PC-3 (cell line): ENCODE data around the gene SORL1. TPM values are rescaled to one million over a fixed set of nuclear protein-coding genes. Genes with fewer than 3 reads are reported as not detected.

ENCODE experiments used
- ATAC-seq: fragments of 200-7000 bp; cut with Tn5 transposase; 2 replicates; pipeline ENCODE4 v1.9.1; 2020; ENCODE audit warnings: mild to moderate bottlenecking, moderate library complexity
- BruUV-seq: library from RNA; stranded (reverse); fragments of 400-500 nt; replicated peaks from 2 replicates; lab custom pipeline; 2021; lab: Mats Ljungman, UMichigan
- CTCF ChIA-PET: fragments of 300-600 bp; sonication (Branson Sonifier 250); formaldehyde crosslinking; loops from one replicate; lab custom pipeline; 2022; ENCODE audit warnings: antibody characterized with exemption; lab: Charles Lee
- POLR2A ChIA-PET: fragments of 300-600 bp; sonication (Branson Sonifier 250); formaldehyde crosslinking; loops from one replicate; lab custom pipeline; 2022; ENCODE audit warnings: antibody characterized with exemption; ENCODE audit not compliant: unreplicated experiment; lab: Charles Lee
- DNase-seq: peaks from one replicate; pipeline ENCODE4 v3.0.0-alpha.2; 2015
- H2AFZ ChIP-seq: fragments of 300-600 bp; sonication (generic); 2 replicates; pipeline ENCODE4 v1.6.0; 2016; ENCODE audit warnings: antibody characterized with exemption, low read length
- H3F3A ChIP-seq: fragments of 300-600 bp; sonication (generic); one replicate; pipeline ENCODE4 v1.6.0; 2017; ENCODE audit warnings: antibody characterized with exemption, low read length, control low read depth, mild to moderate bottlenecking; ENCODE audit not compliant: unreplicated experiment
- H3K27ac ChIP-seq: fragments of 300-600 bp; sonication (generic); 2 replicates; pipeline ENCODE4 v1.5.1; 2016; ENCODE audit warnings: mild to moderate bottlenecking, low read length
- H3K27me3 ChIP-seq: fragments of 300-600 bp; sonication (generic); 2 replicates; pipeline ENCODE4 v1.6.1; 2016; ENCODE audit warnings: low read length, mixed read lengths
- H3K36me3 ChIP-seq: fragments of 300-600 bp; sonication (generic); 2 replicates; pipeline ENCODE4 v1.6.1; 2016; ENCODE audit warnings: low read depth, mixed run types, low read length, mixed read lengths
- H3K4me1 ChIP-seq: fragments of 300-600 bp; sonication (generic); 2 replicates; pipeline ENCODE4 v1.5.1; 2016; ENCODE audit warnings: low read length; ENCODE audit not compliant: insufficient read depth
- H3K4me2 ChIP-seq: fragments of 300-600 bp; sonication (generic); 2 replicates; pipeline ENCODE4 v1.6.0; 2016; ENCODE audit warnings: low read length
- H3K4me3 ChIP-seq: fragments of 300-600 bp; sonication (generic); 2 replicates; pipeline ENCODE4 v1.5.1; 2016; ENCODE audit warnings: mild to moderate bottlenecking, low read length, mixed read lengths
- H3K79me2 ChIP-seq: fragments of 300-600 bp; sonication (generic); 2 replicates; pipeline ENCODE4 v1.6.1; 2017; ENCODE audit warnings: low read length, mixed read lengths
- H3K9ac ChIP-seq: fragments of 300-600 bp; sonication (generic); 2 replicates; pipeline ENCODE4 v1.6.0; 2016; ENCODE audit warnings: mild to moderate bottlenecking, low read length
- H3K9me2 ChIP-seq: fragments of 300-600 bp; sonication (generic); replicated peaks from 2 replicates; pipeline ENCODE4 v1.6.1; 2016; ENCODE audit warnings: mixed run types, low read length, mixed read lengths
- H3K9me3 ChIP-seq: fragments of 300-600 bp; sonication (generic); 2 replicates; pipeline ENCODE4 v1.6.1; 2016; ENCODE audit warnings: low read length, mixed read lengths
- H4K20me1 ChIP-seq: fragments of 300-600 bp; sonication (generic); 2 replicates; pipeline ENCODE4 v1.6.1; 2016; ENCODE audit warnings: low read length, mixed read lengths
- CTCF ChIP-seq: fragments of 300-600 bp; sonication (generic); conservative IDR thresholded peaks from 2 replicates; pipeline ENCODE4 v1.5.1; 2017; ENCODE audit warnings: antibody characterized with exemption, low read depth, mild to moderate bottlenecking, low read length
- EZH2 ChIP-seq: fragments of 300-600 bp; sonication (generic); IDR thresholded peaks from one replicate; pipeline ENCODE4 v1.6.1; 2017; ENCODE audit warnings: antibody characterized with exemption, mild to moderate bottlenecking, low read length; ENCODE audit not compliant: unreplicated experiment
- EZH2phosphoT487 ChIP-seq: fragments of 300-600 bp; sonication (generic); IDR thresholded peaks from 2 replicates; pipeline ENCODE4 v1.6.1; 2018; ENCODE audit warnings: mild to moderate bottlenecking, antibody characterized with exemption, low read length, borderline replicate concordance
- intact Hi-C: fragments of 100-400 bp; cut with micrococcal nuclease; formaldehyde crosslinking; loops from 2 replicates; pipeline ENCODE4 v1.9.0; 2023
- total RNA-seq: library from RNA; depleted of rRNA; stranded (reverse); fragments of >200 nt; gene quantifications from 2 replicates; pipeline ENCODE4 v1.2.3, GENCODE V29; 2014

SORL1 gene
- total RNA-seq, 1 experiment from 2014 or later, result 53.7 TPM

GRCh38 chr11:121472312-121472711, 20.2 kb downstream of the SORL1 start:
- ATAC-seq, result no peak
- Histone ChIP-seq H2AFZ (no peak overlapping the region), H3K27me3 (no peaks in the 10 kb centered on the region), H3K9me3 (no peaks in the 10 kb centered on the region), H3F3A (no peaks in the 10 kb centered on the region), H3K9ac (no peak overlapping the region), H3K27ac (no peak overlapping the region), H4K20me1 (no peaks in the 10 kb centered on the region), H3K4me2 (no peak overlapping the region), H3K4me1 (peaks cover 34% of the 10 kb centered on the region), H3K4me3 (no peak overlapping the region), H3K79me2 (peaks cover 22% of the 10 kb centered on the region), H3K36me3 (no peaks in the 10 kb centered on the region; the same call in none of the 2 replicates), H3K9me2 (no peaks in the 10 kb centered on the region)
- intact Hi-C loops, result no loop called here
- CTCF ChIA-PET, result no interaction called here
- no peak for TF ChIP-seq EZH2phosphoT487
- no peak for TF ChIP-seq EZH2
- TF ChIP-seq CTCF, result no peak
- POLR2A ChIA-PET, result no interaction called here
- no TSS peak for BruUV-seq
- DNase-seq, result no peak

GRCh38 chr11:121473064-121473777, 21.1 kb downstream of the SORL1 start:
- H3K36me3 ChIP-seq, result no peaks in the 10 kb centered on the region; the same call in none of the 2 replicates
- H3K27me3 ChIP-seq, result no peaks in the 10 kb centered on the region
- DNase-seq (no peak), ATAC-seq (peak; percentile 7; the same call in 1 of the 2 replicates)
- H3K79me2 ChIP-seq, result peaks cover 13% of the 10 kb centered on the region
- no peak for TF ChIP-seq CTCF
- TF ChIP-seq EZH2, result no peak
- TF ChIP-seq EZH2phosphoT487, result no peak
- no TSS peak for BruUV-seq
- no peaks in the 10 kb centered on the region for H4K20me1 ChIP-seq
- no peak overlapping the region for H2AFZ ChIP-seq
- H3K4me2 ChIP-seq, result no peak overlapping the region
- ChIA-PET CTCF (no interaction called here), POLR2A (no interaction called here)
- no peaks in the 10 kb centered on the region for H3K9me2 ChIP-seq
- peaks cover 34% of the 10 kb centered on the region for H3K4me1 ChIP-seq
- no peaks in the 10 kb centered on the region for H3K9me3 ChIP-seq
- no peak overlapping the region for H3K9ac ChIP-seq
- no peaks in the 10 kb centered on the region for H3F3A ChIP-seq
- intact Hi-C loops, result no loop called here
- H3K4me3 ChIP-seq, result no peak overlapping the region
- no peak overlapping the region for H3K27ac ChIP-seq

- Histone ChIP-seq H3K4me2 (no peak overlapping the region), H3K36me3 (no peaks in the 10 kb centered on the region; the same call in none of the 2 replicates), H3K9me3 (no peaks in the 10 kb centered on the region), H3K4me3 (no peak overlapping the region), H2AFZ (no peak overlapping the region), H3K27ac (no peak overlapping the region), H3K27me3 (no peaks in the 10 kb centered on the region), H3K79me2 (no peaks in the 10 kb centered on the region), H3K9me2 (no peaks in the 10 kb centered on the region), H3K9ac (no peak overlapping the region), H4K20me1 (no peaks in the 10 kb centered on the region), H3F3A (no peaks in the 10 kb centered on the region), H3K4me1 (peaks cover 48% of the 10 kb centered on the region)
- CTCF ChIA-PET, result no interaction called here
- no TSS peak for BruUV-seq
- ATAC-seq (no peak), DNase-seq (no peak)
- intact Hi-C loops, result no loop called here
- TF ChIP-seq CTCF, result no peak
- no peak for TF ChIP-seq EZH2phosphoT487
- no peak for TF ChIP-seq EZH2
- POLR2A ChIA-PET, result no interaction called here
Measured at GRCh38 chr11:121474680-121475079, 22.6 kb downstream of the SORL1 start.
